Measurements from ENCODE around the gene AP3B2. TPM values are rescaled to one million over a fixed set of nuclear protein-coding genes. Genes with fewer than 3 reads are reported as not detected.

Gene AP3B2
- total and polyA plus RNA-seq, 2 experiments from 2014 or later: 1.4 to 3.0 TPM

DNA sequence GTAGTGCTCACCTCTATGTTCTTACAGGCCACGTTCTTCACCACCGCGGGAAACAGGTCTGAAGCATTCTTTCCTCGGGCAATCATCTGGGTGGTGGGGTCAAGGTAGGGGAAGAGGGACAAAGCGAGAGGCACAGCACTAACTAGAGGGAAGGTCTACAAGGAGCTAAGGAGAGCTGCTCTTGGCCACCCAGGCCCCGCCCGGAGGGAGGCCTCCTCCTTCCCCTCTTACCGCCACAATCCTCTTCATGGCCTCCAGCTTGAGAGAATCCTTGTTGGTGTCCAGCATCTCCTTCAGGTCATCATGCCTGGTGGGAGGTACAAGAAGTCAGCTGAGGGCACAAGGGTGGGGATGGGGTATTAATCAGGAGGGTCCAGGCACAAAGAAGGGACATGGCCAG is 20.5 kb downstream of the AP3B2 start:
- Histone ChIP-seq H3K36me3 (no peaks in the 10 kb centered on the region), H3K27ac (no peak overlapping the region), H3K27me3 (peaks cover under 1% of the 10 kb centered on the region), H3K4me3 (no peak overlapping the region), H3K4me1 (ENCODE audit: low read depth) (no peaks in the 10 kb centered on the region), H3K9me3 (ENCODE audit: low read depth) (no peaks in the 10 kb centered on the region)
- no peak for DNase-seq (ENCODE audit: low read depth in 1 of 2, low spot score in 1 of 2)
- TF ChIP-seq, protein P1, sequence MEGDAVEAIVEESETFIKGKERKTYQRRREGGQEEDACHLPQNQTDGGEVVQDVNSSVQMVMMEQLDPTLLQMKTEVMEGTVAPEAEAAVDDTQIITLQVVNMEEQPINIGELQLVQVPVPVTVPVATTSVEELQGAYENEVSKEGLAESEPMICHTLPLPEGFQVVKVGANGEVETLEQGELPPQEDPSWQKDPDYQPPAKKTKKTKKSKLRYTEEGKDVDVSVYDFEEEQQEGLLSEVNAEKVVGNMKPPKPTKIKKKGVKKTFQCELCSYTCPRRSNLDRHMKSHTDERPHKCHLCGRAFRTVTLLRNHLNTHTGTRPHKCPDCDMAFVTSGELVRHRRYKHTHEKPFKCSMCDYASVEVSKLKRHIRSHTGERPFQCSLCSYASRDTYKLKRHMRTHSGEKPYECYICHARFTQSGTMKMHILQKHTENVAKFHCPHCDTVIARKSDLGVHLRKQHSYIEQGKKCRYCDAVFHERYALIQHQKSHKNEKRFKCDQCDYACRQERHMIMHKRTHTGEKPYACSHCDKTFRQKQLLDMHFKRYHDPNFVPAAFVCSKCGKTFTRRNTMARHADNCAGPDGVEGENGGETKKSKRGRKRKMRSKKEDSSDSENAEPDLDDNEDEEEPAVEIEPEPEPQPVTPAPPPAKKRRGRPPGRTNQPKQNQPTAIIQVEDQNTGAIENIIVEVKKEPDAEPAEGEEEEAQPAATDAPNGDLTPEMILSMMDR (IDR thresholded peaks at IDR 0.05; ENCODE audit: low read depth, low read length): no peak

DNA sequence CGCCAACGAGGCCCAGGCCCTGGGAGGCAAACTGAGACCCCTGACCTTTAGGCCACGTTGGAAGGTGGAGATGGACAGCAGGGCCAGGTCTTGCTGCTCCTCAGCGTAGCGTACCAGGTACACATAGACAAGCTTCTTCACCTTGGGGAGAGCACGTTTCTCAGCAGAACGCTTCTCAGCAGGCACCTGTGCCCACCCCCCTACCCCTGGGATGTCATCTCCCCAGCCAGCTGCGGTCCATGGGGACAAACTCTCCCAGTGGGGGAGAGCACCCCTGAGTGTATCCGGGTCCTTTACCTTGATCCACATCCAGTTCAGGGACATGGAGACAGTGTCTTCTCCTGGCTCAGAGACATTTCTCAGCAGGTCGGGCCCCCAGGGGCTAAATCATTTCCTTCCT is 21.0 kb downstream of the AP3B2 start:
- no peak for DNase-seq (ENCODE audit: low read depth in 1 of 2, low spot score in 1 of 2)
- Histone ChIP-seq H3K9me3 (ENCODE audit: low read depth) (no peaks in the 10 kb centered on the region), H3K27me3 (peaks cover 5% of the 10 kb centered on the region), H3K36me3 (no peaks in the 10 kb centered on the region), H3K4me3 (no peak overlapping the region), H3K4me1 (ENCODE audit: low read depth) (no peaks in the 10 kb centered on the region), H3K27ac (no peak overlapping the region)
- TF ChIP-seq, protein P1 (IDR thresholded peaks at IDR 0.05; ENCODE audit: low read depth, low read length): no peak

DNA sequence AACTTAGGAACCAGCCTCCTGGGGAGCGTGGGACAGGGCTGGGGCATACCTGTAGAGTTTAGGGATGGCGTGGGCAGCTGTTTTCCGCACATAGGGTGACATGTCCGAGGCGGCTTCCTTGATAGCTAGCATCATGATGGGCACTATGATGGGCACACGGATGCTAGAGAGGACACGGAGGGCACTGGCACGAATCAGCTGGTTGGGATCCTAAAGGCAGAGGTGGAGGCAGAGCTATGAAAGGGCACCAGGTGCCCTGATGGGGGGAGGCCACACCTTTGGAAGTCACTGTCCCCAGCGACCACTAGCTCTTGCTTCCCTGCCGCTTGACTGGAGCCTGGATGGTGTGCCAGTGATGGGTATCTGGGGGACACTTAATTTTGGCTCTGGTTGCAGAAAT is 28.3 kb downstream of the AP3B2 start:
- H3K9me3 ChIP-seq (ENCODE audit: low read depth): no peaks in the 10 kb centered on the region
- no peak overlapping the region for H3K4me3 ChIP-seq
- TF ChIP-seq, protein P1 (IDR thresholded peaks at IDR 0.05; ENCODE audit: low read depth, low read length): no peak
- peaks cover 27% of the 10 kb centered on the region for H3K27me3 ChIP-seq
- DNase-seq (ENCODE audit: low read depth in 1 of 2, low spot score in 1 of 2): no peak
- H3K36me3 ChIP-seq: no peaks in the 10 kb centered on the region
- H3K27ac ChIP-seq: no peak overlapping the region
- no peaks in the 10 kb centered on the region for H3K4me1 ChIP-seq (ENCODE audit: low read depth)

DNA sequence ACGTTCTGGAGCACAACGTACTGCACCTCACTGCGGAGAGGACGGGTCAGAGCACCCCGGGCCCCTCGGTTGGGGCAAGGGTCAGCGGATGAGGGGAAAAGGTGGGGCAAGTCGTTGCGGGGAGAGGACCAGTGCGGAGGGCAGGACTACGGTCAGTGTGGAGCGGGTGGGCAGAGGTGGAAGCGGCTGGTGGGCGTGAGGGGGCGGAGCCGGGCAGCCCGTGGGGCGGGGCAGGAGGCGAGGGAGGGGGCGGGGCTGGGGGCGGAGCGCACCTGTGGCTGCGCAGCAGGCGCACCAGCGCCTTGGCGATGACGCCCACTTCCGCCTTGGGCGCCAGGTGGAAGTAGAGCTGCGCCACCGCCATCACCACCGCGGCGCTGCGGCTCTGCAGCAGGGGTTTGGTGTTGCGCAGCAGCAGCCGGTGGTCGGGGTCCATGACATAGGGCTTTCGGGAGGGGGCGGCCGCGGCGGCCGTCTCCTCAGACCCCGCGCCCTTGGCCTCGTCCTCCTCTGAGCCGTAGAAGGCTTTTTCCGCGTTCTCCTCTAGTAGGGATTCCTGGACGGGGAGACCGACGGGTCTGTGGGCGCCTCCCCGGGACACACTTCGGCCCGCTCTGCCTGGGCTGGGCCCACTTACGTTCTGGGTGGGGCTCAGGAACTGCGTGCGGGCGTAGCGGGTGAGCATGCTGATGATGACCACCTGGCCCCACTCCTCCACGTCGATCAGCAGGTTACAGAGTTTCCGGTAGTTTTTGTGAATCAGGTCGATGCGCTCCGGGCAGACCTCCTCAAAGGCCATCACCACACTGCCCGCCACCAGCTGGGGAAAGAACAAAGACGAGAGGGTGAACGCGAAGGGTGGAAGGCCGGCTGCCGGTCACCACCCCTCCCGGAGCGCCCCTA is 29.2 kb downstream of the AP3B2 start:
- H3K27me3 ChIP-seq: peaks cover 27% of the 10 kb centered on the region
- peak in 1 of 2 donors; percentile 86 for DNase-seq (ENCODE audit: low read depth in 1 of 2, low spot score in 1 of 2)

DNA sequence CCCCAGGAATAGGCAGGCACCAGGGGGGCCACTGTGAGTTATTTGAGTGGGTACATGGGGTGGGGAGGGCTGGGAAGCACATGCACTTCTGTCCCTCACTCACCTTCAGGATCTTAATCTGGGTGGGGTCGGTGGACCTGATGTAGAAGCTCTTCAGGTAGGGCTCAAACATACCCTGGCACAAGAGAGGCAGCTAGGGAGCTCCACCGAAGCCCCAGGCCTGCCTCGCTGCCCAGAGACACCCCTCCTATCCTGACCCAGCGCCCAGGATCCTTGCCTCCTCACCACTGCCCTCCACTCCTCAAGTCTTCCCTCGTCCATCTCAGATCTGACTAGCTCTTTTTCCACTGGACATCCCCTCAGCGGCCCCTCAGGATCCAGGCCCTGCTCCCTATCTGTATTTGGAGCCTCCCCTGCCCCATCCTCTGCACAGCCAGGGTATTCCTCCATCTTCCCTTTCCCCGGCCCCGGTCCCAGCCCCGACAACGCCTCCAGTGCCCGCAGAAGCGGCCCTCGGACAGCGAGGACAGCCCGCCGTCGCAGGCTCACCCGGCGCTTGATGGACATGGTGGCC is 30.0 kb downstream of the AP3B2 start:
- Histone ChIP-seq H3K4me1 (ENCODE audit: low read depth) (no peaks in the 10 kb centered on the region), H3K27ac (no peak overlapping the region), H3K9me3 (ENCODE audit: low read depth) (no peaks in the 10 kb centered on the region), H3K4me3 (peak overlapping the region; percentile 44), H3K36me3 (no peaks in the 10 kb centered on the region), H3K27me3 (peaks cover 27% of the 10 kb centered on the region)
- no peak for DNase-seq (ENCODE audit: low read depth in 1 of 2, low spot score in 1 of 2)
- TF ChIP-seq, protein P1 (IDR thresholded peaks at IDR 0.05; ENCODE audit: low read depth, low read length): no peak

More for the DNA sequence above, 29.2 kb downstream of the AP3B2 start:
- Histone ChIP-seq H3K4me3 (peak overlapping the region; percentile 44), H3K27ac (no peak overlapping the region), H3K9me3 (ENCODE audit: low read depth) (no peaks in the 10 kb centered on the region), H3K36me3 (no peaks in the 10 kb centered on the region), H3K4me1 (ENCODE audit: low read depth) (no peaks in the 10 kb centered on the region)
- TF ChIP-seq, protein P1 (IDR thresholded peaks at IDR 0.05; ENCODE audit: low read depth, low read length): no peak
